MM.1S (cell line): ENCODE data around the gene PPP1R9A.

ENCODE experiments used
- CTCF ChIP-seq: fragments of 300-600 bp; sonication (generic); IDR thresholded peaks from 2 replicates; pipeline ENCODE4 v1.5.1; 2016; ENCODE audit warnings: antibody characterized with exemption, low read length, mixed read lengths
- EZH2phosphoT487 ChIP-seq: fragments of 300-600 bp; sonication (generic); IDR thresholded peaks from 2 replicates; pipeline ENCODE4 v1.6.1; 2018; ENCODE audit warnings: antibody characterized with exemption, low read length

GRCh38 chr7:95286096-95286495 is 378.7 kb downstream of the PPP1R9A start:
- no peak for TF ChIP-seq CTCF
- no peak for TF ChIP-seq EZH2phosphoT487
